Coronary artery (tissue), 2 donors: ENCODE measurements around the gene PEX5L.

Experiments used
- DNase-seq: peaks from one replicate; pipeline ENCODE4 v3.0.0-alpha.2; 2017; ENCODE audit warnings: low spot score
- H3K27ac ChIP-seq, 2 donors: fragments of 200-600 bp; sonication (generic); one replicate each; pipeline ENCODE4 v1.5.1; 2016 to 2019
- H3K4me3 ChIP-seq: fragments of 200-600 bp; sonication (generic); 2 replicates; pipeline ENCODE4 v1.5.1; 2016; ENCODE audit warnings: mild to moderate bottlenecking, moderate library complexity
- CTCF ChIP-seq: fragments of 200-600 bp; sonication (generic); IDR thresholded peaks from one replicate; pipeline ENCODE4 v1.5.1; 2019; ENCODE audit warnings: antibody characterized with exemption

Gene PEX5L

GRCh38 chr3:179812096-179812382, 224.7 kb downstream of the PEX5L start:
- H3K27ac ChIP-seq = no peak overlapping the region
- no peak overlapping the region for H3K4me3 ChIP-seq
- no peak for TF ChIP-seq CTCF
- no peak for DNase-seq

GRCh38 chr3:179811321-179812095, 225.2 kb downstream of the PEX5L start:
- DNase-seq = no peak
- Histone ChIP-seq H3K27ac (no peak overlapping the region), H3K4me3 (no peak overlapping the region)
- TF ChIP-seq CTCF = no peak

GRCh38 chr3:179809639-179810038, 227.1 kb downstream of the PEX5L start:
- Histone ChIP-seq H3K27ac (no peak overlapping the region), H3K4me3 (no peak overlapping the region)
- DNase-seq = no peak
- TF ChIP-seq CTCF = no peak

GRCh38 chr3:179807588-179807987, 229.1 kb downstream of the PEX5L start:
- no peak for TF ChIP-seq CTCF
- H3K4me3 ChIP-seq = no peak overlapping the region
- no peak overlapping the region for H3K27ac ChIP-seq
- DNase-seq = no peak

- H3K27ac ChIP-seq = no peak overlapping the region
- no peak for DNase-seq
- no peak overlapping the region for H3K4me3 ChIP-seq
- TF ChIP-seq CTCF = no peak
Measured at GRCh38 chr3:179806177-179806576, 230.6 kb downstream of the PEX5L start.

GRCh38 chr3:179801856-179802255, 234.9 kb downstream of the PEX5L start:
- no peak for DNase-seq
- TF ChIP-seq CTCF = no peak
- no peak overlapping the region for H3K27ac ChIP-seq
- no peak overlapping the region for H3K4me3 ChIP-seq

- DNase-seq = no peak
- no peak overlapping the region for H3K27ac ChIP-seq
- no peak overlapping the region for H3K4me3 ChIP-seq
- TF ChIP-seq CTCF = no peak
Measured at GRCh38 chr3:179801263-179801662, 235.5 kb downstream of the PEX5L start.
